GM19351 (cell line): ENCODE measurements around the gene WDR3.
A peak's percentile ranks its signal among the peaks of the same experiment; 100 is the strongest.

Source experiments
- ATAC-seq: cut with Tn5 transposase; IDR thresholded peaks from one replicate; pipeline ENCODE4 v1.9.1; 2021; ENCODE audit warnings: mild to moderate bottlenecking, moderate library complexity; ENCODE audit not compliant: unreplicated experiment

The WDR3 gene

GRCh38 chr1:117942293-117942692, 12.8 kb downstream of the WDR3 start:
- no peak for ATAC-seq

- ATAC-seq, result no peak
These were observed 22.8 kb downstream of the WDR3 start for GRCh38 chr1:117952386-117952785.

GRCh38 chr1:117959364-117959763, 29.8 kb downstream of the WDR3 start:
- ATAC-seq, result no peak

DNA sequence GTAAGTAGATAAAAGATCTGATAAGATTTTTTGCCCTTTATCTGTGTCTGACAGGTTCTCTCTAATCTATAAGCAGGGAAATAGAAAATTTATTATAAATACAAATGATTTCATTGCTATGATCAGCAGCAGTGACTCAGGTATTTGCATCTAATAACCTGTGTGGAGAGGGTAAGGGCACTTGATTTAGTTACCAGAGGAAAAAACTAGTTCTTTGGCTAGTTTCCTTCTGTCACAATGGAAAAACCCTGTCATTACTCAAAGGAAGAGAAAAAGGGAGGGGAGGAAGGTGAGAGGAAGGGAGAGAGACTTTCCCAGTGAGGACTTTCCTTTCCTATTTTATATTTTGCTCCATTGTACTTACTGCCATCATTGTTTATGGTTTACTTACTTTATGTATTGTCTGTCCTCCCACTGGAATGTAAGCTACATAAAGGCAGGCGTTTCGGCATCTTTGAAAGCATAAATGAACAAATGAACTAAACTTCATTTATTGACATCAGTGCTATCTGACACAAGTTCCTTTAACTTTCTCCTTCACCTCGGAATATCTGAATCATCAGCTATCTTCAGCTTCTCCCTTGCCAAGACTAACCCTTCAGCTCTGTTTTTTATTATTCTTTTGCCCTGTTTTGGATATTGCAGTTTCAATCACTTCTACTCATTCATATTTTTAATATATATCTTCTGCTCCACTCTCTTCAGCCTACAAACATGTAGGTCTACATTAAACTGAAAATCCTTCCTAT, 34.9 kb downstream of the WDR3 start:
- ATAC-seq, result no peak

GRCh38 chr1:117967477-117967876, 37.9 kb downstream of the WDR3 start:
- no peak for ATAC-seq

GRCh38 chr1:117967881-117968280, 38.3 kb downstream of the WDR3 start:
- ATAC-seq, result no peak

GRCh38 chr1:117970252-117970651, 40.7 kb downstream of the WDR3 start:
- no peak for ATAC-seq

DNA sequence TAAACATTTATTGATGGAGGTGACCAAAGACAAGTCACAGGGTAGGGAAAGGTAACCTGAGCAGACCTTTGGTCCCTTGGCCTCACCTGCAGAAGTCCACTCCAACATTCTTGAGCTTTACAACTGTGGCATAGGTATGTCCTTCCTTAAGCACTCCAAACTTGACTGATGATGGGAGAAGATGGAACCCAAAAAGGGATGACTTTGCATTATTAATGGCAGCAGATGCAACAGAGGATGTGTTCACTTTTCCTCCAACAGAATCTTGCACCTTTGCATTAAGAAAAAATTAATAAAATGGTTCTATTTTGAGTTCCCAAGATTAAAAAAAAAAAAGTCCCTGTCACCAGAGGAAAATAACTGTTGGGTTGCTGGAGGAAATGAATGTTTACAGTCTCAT, 42.2 kb downstream of the WDR3 start:
- ATAC-seq, result no peak

DNA sequence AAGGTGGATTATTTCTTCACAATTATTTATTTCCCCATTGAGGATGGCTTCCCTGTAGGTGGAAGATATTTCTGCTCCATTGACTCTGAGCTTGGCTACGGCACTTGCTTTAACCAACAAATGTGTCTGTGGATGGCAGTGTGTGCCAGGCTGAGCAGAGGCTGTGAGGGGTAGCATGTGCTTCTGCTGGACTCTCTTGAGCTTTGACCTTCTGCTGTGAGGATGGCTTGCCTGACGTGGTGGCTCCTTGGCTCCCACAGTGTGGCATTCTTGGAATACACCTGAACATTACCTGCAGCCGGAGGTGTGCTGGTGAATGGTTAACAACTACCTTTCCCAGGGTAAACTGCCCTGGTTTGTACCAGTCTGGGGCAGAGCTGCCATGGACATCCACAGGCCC, 46.8 kb downstream of the WDR3 start:
- no peak for ATAC-seq

DNA sequence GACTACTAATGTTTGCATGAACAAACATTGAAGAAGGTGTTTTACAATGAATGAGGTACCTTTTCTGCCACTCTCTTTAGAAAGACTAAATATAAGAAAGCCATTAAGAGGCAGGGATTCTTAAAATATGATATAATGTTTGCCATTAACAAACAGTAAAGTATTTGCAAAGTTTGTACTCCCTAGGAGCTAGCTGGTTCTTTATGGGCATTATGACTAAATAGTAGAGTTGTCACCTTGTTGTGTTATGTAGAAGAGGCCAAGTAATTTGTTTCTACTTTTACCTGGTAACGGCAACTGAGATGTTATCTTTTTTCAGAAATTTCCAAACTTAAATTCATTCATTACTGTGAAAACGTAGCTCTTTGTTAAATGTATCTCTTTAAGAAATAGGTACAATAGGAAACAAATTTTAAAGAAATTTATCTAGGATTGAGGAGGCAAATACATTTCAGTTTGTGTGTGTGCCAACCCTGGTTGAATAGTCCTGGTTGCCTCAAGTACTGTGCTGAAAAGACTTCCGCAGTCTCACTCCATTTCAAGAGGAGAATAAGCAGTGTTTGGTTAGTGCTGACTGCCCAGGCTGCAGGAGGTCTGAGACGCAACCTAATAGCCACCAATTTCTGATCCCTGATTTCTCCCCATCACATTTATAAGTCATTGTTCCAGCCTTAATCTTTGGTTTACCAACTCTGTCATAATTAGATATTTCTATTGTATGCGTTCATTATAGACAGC, 52.1 kb downstream of the WDR3 start:
- ATAC-seq, result no peak

GRCh38 chr1:117985239-117985638, 55.7 kb downstream of the WDR3 start:
- no peak for ATAC-seq

DNA sequence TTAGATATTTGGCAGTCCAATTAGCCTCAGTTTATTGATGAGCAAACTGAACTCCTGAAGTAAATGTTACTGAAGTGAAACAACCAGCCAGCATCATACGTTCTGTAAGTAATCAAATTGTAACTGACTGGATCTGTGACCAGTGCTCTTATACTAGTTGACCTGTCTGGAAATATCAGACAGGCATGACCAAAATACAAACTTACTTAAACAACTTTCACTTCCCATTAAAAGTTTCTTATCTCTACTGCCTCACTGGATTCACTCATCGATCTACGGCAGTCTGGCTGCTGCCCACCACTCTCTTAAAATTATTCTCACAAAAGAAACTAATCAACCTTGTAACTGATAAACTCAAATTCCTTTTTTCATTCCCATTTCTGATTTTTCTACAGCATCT, 56.4 kb downstream of the WDR3 start:
- ATAC-seq, result peak; percentile 82

GRCh38 chr1:118004312-118004711, 74.8 kb downstream of the WDR3 start:
- no peak for ATAC-seq

DNA sequence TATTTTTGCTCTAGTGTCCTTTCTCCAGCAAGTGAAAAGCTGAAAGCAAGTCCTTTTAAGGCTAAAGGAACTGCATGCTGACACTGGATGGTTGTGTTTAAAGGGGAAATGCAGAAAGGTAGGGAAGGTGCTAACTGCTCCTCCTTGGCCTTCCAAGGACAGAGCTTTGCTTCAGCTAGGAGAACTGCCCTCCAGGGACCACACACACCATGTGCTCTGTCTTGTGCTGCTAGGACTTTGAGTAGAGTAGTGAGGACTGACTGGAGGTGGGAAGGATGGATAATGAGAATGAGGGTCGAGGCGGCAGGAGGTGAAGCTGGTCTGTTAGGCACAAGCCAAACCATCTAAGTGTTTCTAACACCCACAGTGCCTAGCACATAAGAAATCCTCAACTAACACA, 77.9 kb downstream of the WDR3 start:
- no peak for ATAC-seq

DNA sequence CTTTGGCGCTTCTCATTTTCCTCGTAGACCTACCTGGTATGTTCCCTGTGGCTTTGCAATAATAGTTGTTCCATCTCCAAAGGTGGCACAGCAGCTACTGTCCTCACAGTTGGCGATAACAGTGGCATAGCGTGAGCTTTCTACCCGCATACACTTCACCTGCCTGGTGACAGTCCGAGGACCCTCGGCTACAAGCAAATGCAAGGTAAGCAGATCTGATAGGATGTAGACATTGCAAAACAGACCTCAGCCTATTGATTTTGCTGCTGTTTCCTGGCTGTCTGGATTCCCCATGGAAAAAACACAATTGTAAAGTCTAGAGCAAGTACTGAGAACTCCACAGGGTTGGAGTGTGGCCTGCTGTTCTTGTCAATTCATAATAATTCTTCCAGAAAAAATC, 78.5 kb downstream of the WDR3 start:
- ATAC-seq, result no peak

DNA sequence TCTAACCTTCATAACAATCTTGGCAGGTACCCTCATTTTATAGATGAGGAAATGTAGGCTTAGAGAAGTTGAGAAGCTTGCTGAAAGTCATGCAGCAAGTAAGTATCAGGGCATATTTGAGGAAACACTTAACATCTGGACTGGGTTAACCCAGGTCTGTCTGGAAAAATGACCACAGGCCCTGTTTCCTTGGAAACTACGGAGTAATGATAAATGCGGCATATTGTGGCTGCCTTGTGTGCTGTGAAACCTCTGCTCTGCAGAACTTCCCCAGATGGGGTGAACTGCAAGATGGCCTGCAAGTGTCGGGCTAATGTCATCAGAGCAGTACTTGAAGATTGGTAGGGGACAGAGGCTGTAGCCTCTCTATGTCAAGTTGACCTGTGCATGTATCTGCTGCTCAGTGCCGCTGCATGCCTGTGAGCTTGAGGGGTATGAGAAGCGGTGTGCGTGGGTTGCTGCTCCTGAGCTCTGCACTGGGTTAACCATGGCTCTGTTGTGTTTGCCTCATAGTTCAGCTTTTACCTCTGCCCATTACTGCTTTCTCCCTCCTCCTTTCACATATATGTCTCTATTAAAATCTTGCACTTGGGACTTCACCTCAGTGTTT, 83.1 kb downstream of the WDR3 start:
- ATAC-seq, result no peak

DNA sequence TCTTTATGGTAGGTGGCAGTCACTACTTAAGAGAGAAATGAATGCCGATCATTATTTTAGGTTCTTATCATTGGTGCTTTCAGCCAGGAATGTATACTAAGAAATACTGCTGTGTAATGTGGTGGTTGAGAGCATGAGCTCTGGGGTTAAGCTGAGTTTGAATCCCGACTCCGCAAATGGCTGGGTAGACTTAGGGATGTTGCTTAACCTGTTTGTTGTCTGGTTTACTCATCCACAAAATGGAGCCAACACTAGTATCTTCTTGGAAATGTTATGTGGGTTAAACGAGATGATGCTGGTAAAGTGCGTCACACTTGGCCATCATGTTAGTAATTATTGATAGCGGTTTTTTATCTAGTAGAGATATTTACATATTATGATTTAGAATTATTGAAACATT, 83.8 kb downstream of the WDR3 start:
- ATAC-seq, result no peak

DNA sequence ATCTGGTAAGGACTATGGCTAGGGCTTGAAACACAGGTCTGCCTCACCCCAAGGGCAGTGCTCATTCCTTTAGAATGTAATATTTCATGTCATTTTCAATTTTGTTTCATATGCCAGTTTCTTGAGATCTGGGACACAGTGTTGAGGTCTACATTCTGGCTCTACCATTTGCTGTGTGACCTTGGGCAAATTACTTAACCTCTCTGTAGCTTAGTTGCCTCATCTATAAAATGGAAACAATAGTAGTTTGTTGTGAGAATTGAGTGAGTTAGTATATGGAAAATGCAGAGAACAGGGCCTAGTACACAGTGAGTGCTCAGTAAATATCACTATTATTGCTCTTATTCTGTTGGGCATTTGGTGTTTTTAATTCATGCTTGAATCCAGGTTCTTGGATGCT, 84.4 kb downstream of the WDR3 start:
- no peak for ATAC-seq
